ENCODE measurements around the gene FHOD1. TPM values are rescaled to one million over a fixed set of nuclear protein-coding genes. Genes with fewer than 3 reads are reported as not detected.
A peak's percentile ranks its signal among the peaks of the same experiment; 100 is the strongest.

The FHOD1 gene
- total and polyA plus RNA-seq, 9 of the 15 experiments (the other 6 are each of a cell fraction or from before 2014, with no cell fraction given), result 18.7 to 126 (median 32.3) TPM

- TF ChIP-seq BRF2 (IDR thresholded peaks at IDR 0.05; ENCODE audit: borderline replicate concordance, insufficient read depth, insufficient read length), result no peak
- no peak for TF ChIP-seq PTTG1 (tag; IDR thresholded peaks at IDR 0.05; ENCODE audit: low read depth)
- TF ChIP-seq FOXP4 (CRISPR knock-in tag; IDR thresholded peaks at IDR 0.05; ENCODE audit: borderline replicate concordance), result no peak
- no peak for TF ChIP-seq ZNF277 (CRISPR knock-in tag; IDR thresholded peaks at IDR 0.05; ENCODE audit: borderline replicate concordance)
- TF ChIP-seq KAT8 (IDR thresholded peaks at IDR 0.05; ENCODE audit: low read depth), result no peak
- TF ChIP-seq TAF1 (IDR thresholded peaks at IDR 0.05; ENCODE audit: control insufficient read depth, extremely low read depth, insufficient read depth, low read length, severe bottlenecking), result no peak
- no peak for TF ChIP-seq KDM5B (IDR thresholded peaks at IDR 0.05; ENCODE audit: insufficient replicate concordance, low read depth, low read length)
- TF ChIP-seq SMARCA4 (IDR thresholded peaks at IDR 0.05), result peak; percentile 84
- no peak for TF ChIP-seq CBFB (CRISPR knock-in tag; IDR thresholded peaks at IDR 0.05)
- peak; percentile 40; the same call in 1 of the 2 replicates for TF ChIP-seq NFIC (IDR thresholded peaks at IDR 0.05)
- no peak for TF ChIP-seq CBX1 (IDR thresholded peaks at IDR 0.05; ENCODE audit: low read depth)
- no peak for TF ChIP-seq RBM34 (IDR thresholded peaks at IDR 0.05; ENCODE audit: borderline replicate concordance, insufficient read depth, low read length)
- TF ChIP-seq ID3 (CRISPR knock-in tag; IDR thresholded peaks at IDR 0.05), result no peak
- no peak for TF ChIP-seq ID3 (tag; IDR thresholded peaks at IDR 0.05)
- TF ChIP-seq RBM15 (IDR thresholded peaks at IDR 0.05; ENCODE audit: insufficient read depth, low read length), result no peak
- no peak for TF ChIP-seq ARID2 (IDR thresholded peaks at IDR 0.05)
- no peak for TF ChIP-seq NR2F6 (CRISPR knock-in tag; IDR thresholded peaks at IDR 0.05)
- no peak for TF ChIP-seq MCM2 (IDR thresholded peaks at IDR 0.05; ENCODE audit: low read depth)
- TF ChIP-seq RFX1 (IDR thresholded peaks at IDR 0.05), result no peak
- TF ChIP-seq THRA (IDR thresholded peaks at IDR 0.05), result no peak
- no peak for TF ChIP-seq ZNF699 (CRISPR knock-in tag; IDR thresholded peaks at IDR 0.05; ENCODE audit: insufficient replicate concordance)
Observed at GRCh38 chr16:67190448-67191399, 56.6 kb downstream of the FHOD1 start (continued).

Data from K562 (cell line).